GM18951 (cell line): ENCODE measurements around the gene SLC45A3.

Experiments used
- POLR2A ChIP-seq: IDR thresholded peaks from 4 replicates; pipeline ENCODE4 v1.6.1; 2011; ENCODE audit warnings: mild to moderate bottlenecking; ENCODE audit not compliant: insufficient read length, insufficient read depth; ENCODE audit errors: extremely low read depth
- in situ Hi-C: fragments of 300-500 bp; cut with MboI; formaldehyde crosslinking; loops from one replicate; pipeline ENCODE4 v1.12.0; 2022; ENCODE audit warnings: low sequenced_read_pairs, mixed read lengths, inconsistent platforms; ENCODE audit not compliant: unreplicated experiment

The SLC45A3 gene

GRCh38 chr1:205690122-205690756 lies 9.9 kb upstream of the SLC45A3 start:
- no peak for TF ChIP-seq POLR2A
- in situ Hi-C loops, result no loop called here

DNA sequence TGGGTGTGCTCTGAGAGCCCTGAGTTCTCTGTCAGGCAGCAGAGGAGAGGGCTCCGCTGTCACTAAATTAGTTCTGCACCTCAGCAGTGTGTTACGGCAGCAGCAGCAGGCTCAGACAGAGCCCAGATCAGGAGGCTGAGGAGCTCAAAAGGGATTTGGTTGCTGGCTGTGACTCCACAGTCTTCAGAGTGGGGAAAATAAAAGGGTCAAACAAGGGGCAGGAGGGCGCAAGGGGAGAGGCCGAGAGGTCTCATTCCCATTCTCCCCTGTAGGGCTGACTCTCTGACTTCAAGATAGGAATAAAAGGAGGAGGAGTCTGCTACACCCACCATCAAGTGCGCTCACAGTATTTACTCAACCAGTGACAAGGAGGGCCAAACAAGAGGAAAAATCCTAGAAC lies 9.2 kb upstream of the SLC45A3 start:
- in situ Hi-C loops, result no loop called here

DNA sequence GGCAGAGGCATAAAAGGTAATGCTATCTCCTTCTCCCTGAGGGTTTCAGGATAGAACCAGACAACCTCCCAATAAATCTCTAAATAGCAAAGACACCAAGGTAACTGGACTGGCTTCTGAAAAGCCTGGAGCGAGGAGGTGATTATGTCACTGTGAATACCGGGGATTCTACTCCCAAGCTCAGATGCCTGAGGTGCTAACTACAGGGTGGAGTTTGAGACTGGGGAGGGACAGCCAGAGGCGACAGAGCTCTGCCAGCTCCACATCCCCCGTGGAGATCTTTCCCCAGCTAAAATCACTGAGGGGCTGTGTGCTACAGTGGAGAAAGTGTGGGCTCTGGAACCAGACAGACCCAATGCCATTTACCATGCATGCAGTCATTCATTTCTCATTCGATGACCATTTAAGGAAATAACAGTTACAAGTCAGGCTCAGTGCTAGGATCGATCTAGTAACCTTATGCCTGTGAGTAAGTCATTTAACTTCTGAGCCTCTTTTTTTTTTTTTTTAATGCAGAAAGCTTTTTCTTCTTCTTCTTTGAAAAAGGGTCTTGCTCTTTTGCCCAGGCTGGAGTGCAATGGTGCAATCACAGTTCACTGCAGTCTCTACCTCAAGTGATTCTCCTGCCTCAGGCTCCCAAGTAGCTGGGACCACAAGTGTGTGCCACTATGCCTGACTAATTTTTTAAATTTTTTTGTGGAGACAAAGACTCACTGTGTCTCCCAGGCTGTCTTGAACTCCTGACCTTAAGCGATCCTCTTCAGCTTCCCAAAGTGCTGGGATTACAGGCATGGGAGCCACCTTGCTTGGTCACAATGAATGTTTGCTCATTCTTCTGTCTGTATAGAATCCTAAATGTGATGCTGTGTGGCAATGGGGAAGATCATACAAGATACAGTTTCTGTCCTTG lies 8.1 kb upstream of the SLC45A3 start:
- no peak for TF ChIP-seq POLR2A
- in situ Hi-C loops, result no loop called here

More for the DNA sequence above, 9.2 kb upstream of the SLC45A3 start:
- TF ChIP-seq POLR2A, result no peak

- in situ Hi-C loops, result no loop called here
- no peak for TF ChIP-seq POLR2A
Measured at GRCh38 chr1:205687242-205687641, 6.9 kb upstream of the SLC45A3 start.

DNA sequence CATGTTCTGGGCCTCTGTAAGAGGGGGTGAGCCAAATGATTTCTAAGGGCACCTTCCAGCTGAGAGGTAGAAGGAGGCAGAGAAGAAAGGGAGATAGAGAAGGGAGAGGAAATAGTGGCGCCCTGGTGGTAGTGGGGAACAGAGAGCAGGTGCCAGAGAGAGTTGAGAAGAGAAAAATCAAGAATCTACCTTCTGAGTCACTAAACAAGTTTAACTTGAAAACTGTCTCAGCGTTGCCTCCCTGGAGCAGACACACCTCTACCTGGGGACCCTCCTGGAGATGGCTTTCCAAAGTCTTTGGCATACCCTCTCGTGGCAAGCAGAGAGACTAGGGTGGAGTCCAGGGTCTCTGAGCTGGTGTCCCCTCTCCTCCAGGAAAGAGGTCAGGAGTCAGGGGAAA lies 1.1 kb upstream of the SLC45A3 start:
- in situ Hi-C loops, result no loop called here

GRCh38 chr1:205678286-205679111 lies 1.8 kb downstream of the SLC45A3 start:
- in situ Hi-C loops, result no loop called here
- no peak for TF ChIP-seq POLR2A

More for the DNA sequence above, 1.1 kb upstream of the SLC45A3 start:
- TF ChIP-seq POLR2A, result no peak

DNA sequence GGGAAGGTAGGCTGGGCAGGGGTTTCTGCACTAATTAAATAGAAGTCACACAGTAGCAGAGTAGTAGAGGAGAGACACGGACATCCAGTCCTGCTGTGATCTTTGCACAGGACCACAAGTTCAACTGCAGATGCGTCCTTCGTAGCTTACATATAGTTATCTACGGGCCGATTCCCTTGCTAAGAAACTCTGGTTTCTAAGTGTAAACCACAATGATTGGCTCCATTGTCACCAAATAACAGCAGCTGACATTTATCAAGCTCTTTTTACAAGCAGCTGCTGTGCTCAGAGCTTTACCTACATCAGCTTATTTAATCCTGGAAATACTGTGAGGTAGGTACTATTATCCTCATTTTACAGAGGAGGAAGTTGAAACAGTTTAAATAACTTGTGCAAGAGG lies 3.1 kb downstream of the SLC45A3 start:
- in situ Hi-C loops, result no loop called here
- TF ChIP-seq POLR2A, result no peak

DNA sequence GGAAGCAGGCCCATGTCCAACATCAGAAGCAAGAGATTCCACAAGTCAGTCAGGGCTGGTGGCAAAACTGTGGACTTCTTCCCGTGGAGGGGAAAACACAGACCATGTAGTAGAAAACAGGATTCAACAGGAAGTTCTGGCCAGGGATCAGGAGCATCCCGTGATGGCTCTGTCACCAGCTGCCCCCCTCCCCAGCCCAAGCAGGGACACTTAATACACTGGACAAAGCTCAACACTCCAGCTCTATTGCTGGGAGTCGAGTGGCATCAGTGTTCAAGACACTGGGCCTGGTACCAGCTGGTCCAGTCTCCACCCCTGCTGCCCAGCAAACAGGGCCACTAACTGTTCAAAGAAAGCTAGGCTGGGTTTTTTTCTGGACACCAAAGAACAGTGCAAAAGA lies 3.7 kb downstream of the SLC45A3 start:
- in situ Hi-C loops, result no loop called here
- no peak for TF ChIP-seq POLR2A

DNA sequence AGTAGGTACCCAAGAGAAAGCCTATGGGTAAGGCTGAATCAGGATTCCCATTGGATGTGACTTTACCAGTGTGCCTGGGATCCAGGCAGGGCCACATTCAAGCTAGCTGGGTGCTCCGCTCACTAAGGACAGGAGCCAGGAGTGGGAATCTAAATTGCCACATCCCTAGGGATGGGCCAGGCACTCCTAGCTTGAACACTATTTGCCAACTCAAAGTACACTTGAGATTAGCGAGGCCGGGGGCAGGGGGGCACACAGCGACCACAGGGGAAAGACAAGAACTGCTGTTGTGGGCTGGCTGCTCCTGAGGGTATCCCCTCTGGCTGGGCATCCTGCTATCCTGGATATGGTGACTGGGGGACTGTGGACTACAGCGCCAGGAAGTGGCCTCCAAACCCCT lies 4.3 kb downstream of the SLC45A3 start:
- TF ChIP-seq POLR2A, result no peak
- in situ Hi-C loops, result no loop called here

DNA sequence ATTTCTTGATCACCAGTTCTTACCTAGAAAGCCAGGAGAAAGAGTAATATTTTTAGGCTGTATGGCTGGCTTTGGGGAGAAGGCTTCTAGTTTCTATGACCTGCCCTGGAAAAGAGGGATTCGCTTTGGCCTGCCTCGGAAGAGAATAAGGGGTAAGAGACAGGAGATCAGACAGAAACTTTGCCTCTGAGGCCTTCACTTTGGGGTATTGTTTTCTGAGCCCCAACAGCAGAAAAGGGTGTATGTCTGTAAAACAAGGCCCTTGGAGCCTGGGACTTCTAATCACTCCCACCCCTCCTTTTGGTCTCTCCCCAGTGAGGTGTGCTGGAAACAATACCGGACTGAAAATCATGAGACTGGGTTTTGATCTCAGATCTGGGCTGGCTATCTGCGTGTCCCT lies 5.1 kb downstream of the SLC45A3 start:
- no peak for TF ChIP-seq POLR2A
- in situ Hi-C loops, result no loop called here

GRCh38 chr1:205672970-205673369 lies 7.3 kb downstream of the SLC45A3 start:
- in situ Hi-C loops, result no loop called here

DNA sequence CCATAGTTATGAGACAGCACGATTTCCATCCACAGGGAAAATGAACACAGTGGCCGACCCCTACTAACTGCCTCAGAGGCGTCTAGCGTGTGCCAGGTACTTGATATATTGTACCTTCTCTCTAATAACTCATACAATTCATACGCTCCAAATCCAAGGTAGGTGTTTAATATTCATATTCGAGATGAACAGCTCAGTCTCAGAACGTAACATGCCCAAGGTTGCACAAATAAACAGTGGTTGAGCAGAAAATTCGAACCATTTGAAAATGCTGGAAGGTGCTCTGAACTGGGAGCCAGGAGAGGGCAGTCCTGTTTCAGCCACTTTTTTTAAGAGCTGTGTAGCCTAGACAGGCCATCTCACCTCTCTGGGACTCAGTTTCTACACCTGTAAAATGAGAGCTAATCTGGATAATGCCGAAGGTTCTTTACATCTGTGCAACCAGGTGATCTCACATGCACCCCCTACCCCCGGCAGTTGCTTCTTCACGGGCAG lies 7.9 kb downstream of the SLC45A3 start:
- in situ Hi-C loops, result no loop called here
- no peak for TF ChIP-seq POLR2A

More at GRCh38 chr1:205672970-205673369, 7.3 kb downstream of the SLC45A3 start:
- TF ChIP-seq POLR2A, result no peak
